Lung (tissue), 12 donors: Measurements from ENCODE around the gene DEPDC5. TPM values are rescaled to one million over a fixed set of nuclear protein-coding genes. Genes with fewer than 3 reads are reported as not detected.

Source experiments
- ATAC-seq: fragments of 200-7000 bp; cut with Tn5 transposase; one replicate; pipeline ENCODE4 v1.9.1; 2020; ENCODE audit warnings: moderate number of reproducible peaks; ENCODE audit not compliant: insufficient read depth, low FRiP score
- DNase-seq, 3 donors: peaks; one replicate each; pipeline ENCODE4 v3.0.0-alpha.2; 2013 to 2017
- H3K27ac ChIP-seq, 2 donors: one replicate each; pipeline ENCODE4 v1.5.1; 2013; ENCODE audit warnings: mild to moderate bottlenecking in 2 of 2, moderate library complexity in 2 of 2, control low read depth in 1 of 2, inconsistent platforms in 1 of 2, low read depth in 1 of 2, low read length in 1 of 2
- H3K27me3 ChIP-seq, 3 donors: one replicate each; pipeline ENCODE4 v1.5.1; 2013; ENCODE audit warnings: low read length in 2 of 3; ENCODE audit not compliant: control insufficient read depth in 3 of 3, insufficient read depth in 3 of 3
- H3K36me3 ChIP-seq, 4 donors: one replicate each; pipeline ENCODE4 v1.5.1; 2013; ENCODE audit warnings: low read length in 4 of 4, mild to moderate bottlenecking in 1 of 4, moderate library complexity in 1 of 4; ENCODE audit not compliant: control insufficient read depth in 4 of 4, insufficient read depth in 4 of 4
- H3K4me1 ChIP-seq, 5 donors: one replicate each; pipeline ENCODE4 v1.5.1; 2013; ENCODE audit warnings: low read length in 5 of 5, mild to moderate bottlenecking in 2 of 5, moderate library complexity in 1 of 5; ENCODE audit not compliant: control insufficient read depth in 5 of 5, insufficient read depth in 5 of 5
- H3K4me3 ChIP-seq: one replicate; pipeline ENCODE4 v1.5.1; 2013; ENCODE audit warnings: mild to moderate bottlenecking, control low read depth, moderate library complexity
- H3K9ac ChIP-seq, 2 donors: one replicate each; pipeline ENCODE4 v1.5.1; 2013; ENCODE audit warnings: low read length in 2 of 2, control low read depth in 1 of 2; ENCODE audit not compliant: insufficient read depth in 1 of 2
- H3K9me3 ChIP-seq, 4 donors: one replicate each; pipeline ENCODE4 v1.5.1; 2013; ENCODE audit warnings: low read length in 3 of 4, mild to moderate bottlenecking in 1 of 4, moderate library complexity in 1 of 4; ENCODE audit not compliant: control insufficient read depth in 4 of 4, insufficient read depth in 3 of 4
- WGBS, 2 donors: extraction: QIAGEN DNeasy Blood & Tissue Kit; methylation state at CpG; one replicate each; pipeline ENCODE4 v1.1.7; 2013; 5-methylcytosine and 5-hydroxymethylcytosine counted together
- polyA plus RNA-seq, 2 donors: library from polyadenylated mRNA; stranded (reverse); fragments of 200-250 nt; gene quantifications; one replicate each; pipeline ENCODE4 v1.2.1, GENCODE V29; 2013
- total RNA-seq, 2 donors: library from RNA; depleted of rRNA in 1 of 2; stranded (reverse); fragments of >200 nt in 1 of 2; gene quantifications; one replicate each; pipeline ENCODE4 v1.2.1, GENCODE V29; 2014 to 2021
- TF ChIP-seq, protein P1 (sequence below): IDR thresholded peaks from 2 replicates; pipeline ENCODE4 v1.5.1; 2012; ENCODE audit warnings: mild to moderate bottlenecking; ENCODE audit errors: control extremely low read depth, extremely low read depth
- donor health status: control.
- donor health status: control.
- donor health status: Bipolar disorder and iron deficiency.
- donor health status: healthy.
- donor health status: DM: yes; HTN: yes; CAD: no.

The DEPDC5 gene
- total and polyA plus RNA-seq, 4 donors, result 6.6 to 29.0 (median 16.3) TPM

DNA sequence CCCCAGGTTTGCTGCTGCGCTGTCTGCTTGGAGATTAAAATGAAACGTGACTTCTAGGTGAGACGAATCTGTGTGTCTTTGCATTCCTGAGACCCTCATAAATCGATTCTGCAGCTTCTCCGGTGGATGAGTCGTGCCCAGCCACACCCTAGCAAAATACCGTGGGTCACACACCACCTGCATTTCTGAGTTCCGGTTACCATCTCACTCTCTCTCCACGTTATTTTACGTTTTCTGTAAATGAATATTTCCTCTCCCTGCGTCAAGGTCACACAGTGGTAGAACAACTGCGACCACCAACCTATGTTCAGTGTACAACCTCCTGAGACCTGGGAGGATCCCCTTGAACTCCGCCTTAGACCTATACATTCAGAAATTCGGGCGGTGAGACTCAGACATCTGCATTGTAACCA, 191.6 kb downstream of the DEPDC5 start:
- DNase-seq (no peak), ATAC-seq (no peak)
- Histone ChIP-seq H3K27ac (peak overlapping the region; percentile 98 to 99), H3K4me3 (peak overlapping the region; percentile 91), H3K9ac (peak overlapping the region; percentile 87 to 90), H3K9me3 (no peaks in the 10 kb centered on the region), H3K27me3 (no peaks in the 10 kb centered on the region), H3K4me1 (peaks cover 4 to 14% (median 8%) of the 10 kb centered on the region in 5 donors), H3K36me3 (peaks cover 0 to 6% (median 4%) of the 10 kb centered on the region in 4 donors)
- 3 to 4% methylated on average over 15 of the region's 15 CpGs for WGBS, 2 donors
- TF ChIP-seq, protein P1, sequence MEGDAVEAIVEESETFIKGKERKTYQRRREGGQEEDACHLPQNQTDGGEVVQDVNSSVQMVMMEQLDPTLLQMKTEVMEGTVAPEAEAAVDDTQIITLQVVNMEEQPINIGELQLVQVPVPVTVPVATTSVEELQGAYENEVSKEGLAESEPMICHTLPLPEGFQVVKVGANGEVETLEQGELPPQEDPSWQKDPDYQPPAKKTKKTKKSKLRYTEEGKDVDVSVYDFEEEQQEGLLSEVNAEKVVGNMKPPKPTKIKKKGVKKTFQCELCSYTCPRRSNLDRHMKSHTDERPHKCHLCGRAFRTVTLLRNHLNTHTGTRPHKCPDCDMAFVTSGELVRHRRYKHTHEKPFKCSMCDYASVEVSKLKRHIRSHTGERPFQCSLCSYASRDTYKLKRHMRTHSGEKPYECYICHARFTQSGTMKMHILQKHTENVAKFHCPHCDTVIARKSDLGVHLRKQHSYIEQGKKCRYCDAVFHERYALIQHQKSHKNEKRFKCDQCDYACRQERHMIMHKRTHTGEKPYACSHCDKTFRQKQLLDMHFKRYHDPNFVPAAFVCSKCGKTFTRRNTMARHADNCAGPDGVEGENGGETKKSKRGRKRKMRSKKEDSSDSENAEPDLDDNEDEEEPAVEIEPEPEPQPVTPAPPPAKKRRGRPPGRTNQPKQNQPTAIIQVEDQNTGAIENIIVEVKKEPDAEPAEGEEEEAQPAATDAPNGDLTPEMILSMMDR, result no peak

DNA sequence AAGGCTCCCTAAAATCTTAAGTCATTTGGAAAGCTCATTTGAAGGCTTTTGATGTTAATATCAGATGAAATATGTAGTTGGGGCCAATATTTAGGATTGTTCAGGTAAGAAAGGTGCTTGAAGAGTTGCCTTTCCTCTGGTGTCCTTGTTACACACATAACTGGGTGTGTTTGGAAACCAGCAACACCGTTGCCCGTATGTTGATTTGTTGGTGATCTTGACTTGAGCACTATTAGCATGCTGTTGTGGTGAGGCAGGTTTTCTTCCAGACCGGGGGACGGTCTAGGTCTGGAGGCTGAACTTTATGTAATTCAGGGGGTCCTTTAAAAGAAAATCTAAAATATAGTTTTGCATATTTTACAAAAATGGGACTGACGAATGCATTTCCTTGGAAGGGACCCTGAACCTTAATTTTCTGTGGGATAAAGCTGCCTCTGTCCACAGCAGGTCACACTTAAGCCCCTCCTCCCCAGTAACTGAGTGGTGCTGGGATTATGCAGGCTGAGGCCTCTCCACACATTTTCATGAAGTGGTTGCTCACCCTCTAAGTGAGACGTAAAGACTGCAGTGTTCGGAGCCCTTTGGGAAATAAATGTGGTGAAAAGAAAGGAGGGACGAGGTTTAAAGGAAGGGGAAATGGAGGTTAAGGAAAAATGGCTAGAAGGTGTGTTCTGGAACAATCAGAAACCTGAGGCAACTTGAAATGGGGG, 192.3 kb downstream of the DEPDC5 start:
- Histone ChIP-seq H3K27ac (peak overlapping the region; percentile 42 to 99), H3K4me1 (peaks cover 4 to 15% (median 8%) of the 10 kb centered on the region in 5 donors), H3K9ac (peak overlapping the region; percentile 87 to 90), H3K36me3 (peaks cover 0 to 6% (median 5%) of the 10 kb centered on the region in 4 donors), H3K4me3 (peak overlapping the region; percentile 0), H3K27me3 (no peaks in the 10 kb centered on the region), H3K9me3 (no peaks in the 10 kb centered on the region)
- DNase-seq, result peak in 1 of 3 donors; percentile 14
- WGBS, 2 donors, result 27 to 32% methylated on average over 8 of the region's 8 CpGs
- TF ChIP-seq, protein P1, result no peak
- no peak for ATAC-seq

DNA sequence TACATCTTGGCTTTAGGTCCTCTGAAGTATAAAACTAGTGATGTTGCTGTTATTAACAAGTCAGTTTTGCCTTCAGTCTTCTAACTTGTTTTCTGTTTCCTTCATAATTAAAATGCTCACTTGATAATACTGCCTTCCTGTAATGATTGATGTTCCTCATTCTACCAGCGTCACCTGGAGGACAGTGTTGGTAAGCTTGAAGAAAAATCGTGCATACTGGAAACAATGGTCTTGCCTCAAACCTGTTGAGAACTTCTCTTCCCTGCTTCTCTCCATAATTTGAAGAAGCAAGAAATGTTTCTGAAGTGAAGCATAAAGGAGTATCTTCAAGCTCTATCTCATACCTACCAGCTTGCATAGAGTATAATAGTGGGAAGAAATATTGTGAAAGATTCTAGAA, 193.5 kb downstream of the DEPDC5 start:
- H3K36me3 ChIP-seq, result peaks cover 0 to 6% (median 5%) of the 10 kb centered on the region in 4 donors
- H3K4me3 ChIP-seq, result no peak overlapping the region
- H3K9ac ChIP-seq, result no peak overlapping the region
- TF ChIP-seq, protein P1, result peak; percentile 55
- peaks cover 4 to 26% (median 8%) of the 10 kb centered on the region in 5 donors for H3K4me1 ChIP-seq
- no peaks in the 10 kb centered on the region for H3K9me3 ChIP-seq
- H3K27ac ChIP-seq, result peak overlapping the region in 1 of 2 donors; percentile 34
- peak in 2 of 3 donors; percentile 12 to 41 for DNase-seq
- ATAC-seq, result no peak
- 9 to 26% methylated on average over 2 of the region's 2 CpGs for WGBS, 2 donors
- no peaks in the 10 kb centered on the region for H3K27me3 ChIP-seq
